SK-N-SH (cell line): ENCODE data around the gene AGBL4. TPM values are rescaled to one million over a fixed set of nuclear protein-coding genes. Genes with fewer than 3 reads are reported as not detected.

Experiments used
- CTCF ChIA-PET: fragments of 300-600, 350-600 bp; formaldehyde crosslinking; extraction: SDS; loops from one replicate; lab custom pipeline; 2021; lab: Yijun Ruan, JAX
- POLR2A ChIA-PET: fragments of 350-600 bp; sonication (Branson Sonifier 250); formaldehyde crosslinking; extraction: SDS; loops from one replicate; lab custom pipeline; 2020; ENCODE audit warnings: antibody characterized with exemption, inconsistent platforms; lab: Yijun Ruan, JAX
- DNase-seq: peaks from one replicate; pipeline ENCODE4 v3.0.0; 2012
- H2AFZ ChIP-seq: fragments of 200-600 bp; sonication (generic); 2 replicates; pipeline ENCODE4 v1.8.1; 2016; ENCODE audit warnings: antibody characterized with exemption, mild to moderate bottlenecking, low read depth
- H3F3A ChIP-seq: fragments of 200-600 bp; sonication (generic); replicated peaks from 2 replicates; pipeline ENCODE3; 2016; ENCODE audit warnings: antibody characterized with exemption, mild to moderate bottlenecking; ENCODE audit not compliant: insufficient read depth
- H3K27ac ChIP-seq, 2 experiments: fragments of 200-500 bp in 1 of 2; fragments of 200-600 bp in 1 of 2; sonication (Bioruptor generic) in 1 of 2; sonication (generic), shearing (Covaris generic) in 1 of 2; 2 replicates each; pipeline versions ENCODE4 v1.5.1 to v1.6.1; 2014 to 2016; ENCODE audit warnings: low read depth in 2 of 2, inconsistent platforms in 1 of 2, low read length in 1 of 2, mild to moderate bottlenecking in 1 of 2, mixed read lengths in 1 of 2
- H3K27me3 ChIP-seq: fragments of 200-600 bp; sonication (generic), shearing (Covaris generic); 2 replicates; pipeline ENCODE4 v1.6.1; 2016; ENCODE audit warnings: mixed run types; ENCODE audit not compliant: insufficient read depth
- H3K36me3 ChIP-seq, 2 experiments: fragments of 200-500 bp in 1 of 2; fragments of 200-600 bp in 1 of 2; sonication (Bioruptor generic) in 1 of 2; sonication (generic) in 1 of 2; replicated peaks in 1 of 2; 2 replicates each; pipeline versions ENCODE3 to v1.5.1; 2014 to 2016; ENCODE audit warnings: low read length in 1 of 2, mild to moderate bottlenecking in 1 of 2; ENCODE audit not compliant: insufficient read depth in 2 of 2, control insufficient read depth in 1 of 2
- H3K4me1 ChIP-seq, 2 experiments: fragments of 200-500 bp in 1 of 2; fragments of 200-600 bp in 1 of 2; sonication (Bioruptor generic) in 1 of 2; sonication (generic), shearing (Covaris generic) in 1 of 2; 2 replicates each; pipeline versions ENCODE4 v1.5.1 to v1.6.1; 2014 to 2016; ENCODE audit warnings: low read depth in 1 of 2, low read length in 1 of 2, mixed run types in 1 of 2; ENCODE audit not compliant: insufficient read depth in 2 of 2, control insufficient read depth in 1 of 2
- H3K4me2 ChIP-seq: fragments of 200-600 bp; sonication (generic), shearing (Covaris generic); 2 replicates; pipeline ENCODE4 v1.6.1; 2017; ENCODE audit warnings: mixed run types
- H3K4me3 ChIP-seq, 2 experiments: fragments of 200-500 bp in 1 of 2; fragments of 200-600 bp in 1 of 2; sonication (Bioruptor generic) in 1 of 2; sonication (generic), shearing (Covaris generic) in 1 of 2; 2 replicates each; pipeline versions ENCODE4 v1.5.1 to v1.8.1; 2014 to 2016; ENCODE audit warnings: low read depth in 2 of 2, inconsistent platforms in 1 of 2, low read length in 1 of 2, mild to moderate bottlenecking in 1 of 2, mixed read lengths in 1 of 2, moderate library complexity in 1 of 2
- H3K79me2 ChIP-seq: fragments of 200-600 bp; sonication (generic); 2 replicates; pipeline ENCODE4 v1.8.1; 2017; ENCODE audit warnings: mild to moderate bottlenecking; ENCODE audit not compliant: insufficient read depth
- H3K9ac ChIP-seq: fragments of 200-600 bp; sonication (generic); 2 replicates; pipeline ENCODE4 v1.6.1; 2017; ENCODE audit warnings: mixed run types
- H3K9me2 ChIP-seq: fragments of 200-600 bp; sonication (generic); 2 replicates; pipeline ENCODE4 v1.6.1; 2017; ENCODE audit warnings: mixed run types
- H3K9me3 ChIP-seq: fragments of 200-600 bp; sonication (generic); 2 replicates; pipeline ENCODE4 v1.6.1; 2017; ENCODE audit warnings: mixed run types, mild to moderate bottlenecking, moderate library complexity
- H4K20me1 ChIP-seq: fragments of 200-600 bp; sonication (generic); 2 replicates; pipeline ENCODE4 v1.6.1; 2017; ENCODE audit warnings: mild to moderate bottlenecking, mixed run types; ENCODE audit not compliant: insufficient read depth
- CHD2 ChIP-seq: fragments of 150-350 bp; IDR thresholded peaks from 2 replicates; pipeline ENCODE4 v1.6.1; 2018; ENCODE audit warnings: low read length; ENCODE audit not compliant: partially characterized antibody
- CTCF ChIP-seq: fragments of 200-600 bp; sonication (generic); IDR thresholded peaks from 2 replicates; pipeline ENCODE4 v1.6.1; 2017; ENCODE audit warnings: antibody characterized with exemption, mild to moderate bottlenecking, moderate library complexity
- ELF1 ChIP-seq: IDR thresholded peaks from 2 replicates; pipeline ENCODE4 v1.4.0; 2012
- EP300 ChIP-seq, 2 experiments: IDR thresholded peaks; 2 replicates each; pipeline versions ENCODE4 v1.4.0 to v1.6.1; 2012; ENCODE audit warnings: borderline replicate concordance in 1 of 2, low read depth in 1 of 2, low read length in 1 of 2
- EZH2phosphoT487 ChIP-seq: fragments of 200-600 bp; sonication (generic); IDR thresholded peaks from 2 replicates; pipeline ENCODE4 v1.6.1; 2017; ENCODE audit warnings: low read depth, mixed run types, mild to moderate bottlenecking, antibody characterized with exemption, moderate library complexity, borderline replicate concordance
- FOXJ3 ChIP-seq: sonication (generic); formaldehyde crosslinking; IDR thresholded peaks from 2 replicates; pipeline ENCODE4 v1.5.1; 2020; ENCODE audit warnings: mild to moderate bottlenecking, missing genetic modification reagents
- GABPA ChIP-seq: IDR thresholded peaks from 2 replicates; pipeline ENCODE4 v1.4.0; 2012; ENCODE audit warnings: low read depth, mild to moderate bottlenecking
- GATA2 ChIP-seq: sonication (generic); formaldehyde crosslinking; IDR thresholded peaks from 2 replicates; pipeline ENCODE4 v1.5.0; 2020; ENCODE audit warnings: mild to moderate bottlenecking, missing genetic modification reagents
- JUND ChIP-seq: IDR thresholded peaks from 2 replicates; pipeline ENCODE4 v1.4.0; 2012
- MEF2A ChIP-seq: IDR thresholded peaks from 2 replicates; pipeline ENCODE4 v1.4.0; 2012; ENCODE audit warnings: low read depth, borderline replicate concordance
- MXI1 ChIP-seq: IDR thresholded peaks from 2 replicates; pipeline ENCODE4 v1.6.1; 2012; ENCODE audit warnings: mild to moderate bottlenecking, low read depth, low read length, improper control_type of control experiment
- NFIC ChIP-seq: IDR thresholded peaks from 2 replicates; pipeline ENCODE4 v1.4.0; 2012; ENCODE audit warnings: borderline replicate concordance
- NRF1 ChIP-seq: IDR thresholded peaks from 2 replicates; pipeline ENCODE4 v1.6.1; 2012; ENCODE audit warnings: low read depth, mild to moderate bottlenecking, low read length
- POLR2AphosphoS5 ChIP-seq: IDR thresholded peaks from 2 replicates; pipeline ENCODE4 v1.6.1; 2012; ENCODE audit warnings: low read depth, low read length
- RAD21 ChIP-seq: IDR thresholded peaks from 2 replicates; pipeline ENCODE4 v1.6.1; 2012; ENCODE audit warnings: mild to moderate bottlenecking, low read length
- RCOR1 ChIP-seq: fragments of 150-350 bp; IDR thresholded peaks from 2 replicates; pipeline ENCODE4 v1.6.1; 2017; ENCODE audit warnings: antibody characterized with exemption, low read length
- RFX5 ChIP-seq: IDR thresholded peaks from 2 replicates; pipeline ENCODE4 v1.6.1; 2012; ENCODE audit warnings: mild to moderate bottlenecking, improper control_type of control experiment, low read length
- SIN3A ChIP-seq: IDR thresholded peaks from 2 replicates; pipeline ENCODE4 v1.6.1; 2012; ENCODE audit warnings: low read depth, mild to moderate bottlenecking, low read length, moderate library complexity, borderline replicate concordance
- SMC3 ChIP-seq: IDR thresholded peaks from 2 replicates; pipeline ENCODE4 v1.6.1; 2012; ENCODE audit warnings: low read depth, low read length, improper control_type of control experiment
- TCF12 ChIP-seq: IDR thresholded peaks from 2 replicates; pipeline ENCODE4 v1.4.0; 2012
- TEAD4 ChIP-seq: IDR thresholded peaks from 2 replicates; pipeline ENCODE4 v1.4.0; 2012; ENCODE audit warnings: mild to moderate bottlenecking, borderline replicate concordance; ENCODE audit not compliant: insufficient read depth
- USF2 ChIP-seq: fragments of 150-350 bp; IDR thresholded peaks from 2 replicates; pipeline ENCODE4 v1.6.1; 2017; ENCODE audit warnings: antibody characterized with exemption, low read length, low read depth, borderline replicate concordance
- YY1 ChIP-seq: IDR thresholded peaks from 2 replicates; pipeline ENCODE4 v1.4.0; 2012; ENCODE audit warnings: low read depth, mild to moderate bottlenecking
- ZBTB33 ChIP-seq: IDR thresholded peaks from 2 replicates; pipeline ENCODE4 v1.4.0; 2012; ENCODE audit warnings: low read depth, borderline replicate concordance
- polyA plus RNA-seq, 3 experiments: library from polyadenylated mRNA; depleted of rRNA; stranded (reverse); fragments of >200 nt; gene quantifications; 2 replicates each; pipeline ENCODE4 v1.2.3, GENCODE V29; 2012
- TF ChIP-seq, protein P1 (sequence below): IDR thresholded peaks from 2 replicates; pipeline ENCODE4 v1.4.0; 2012; ENCODE audit warnings: low read depth
- TF ChIP-seq, protein P2 (sequence below): IDR thresholded peaks from 2 replicates; pipeline ENCODE4; 2012
- TF ChIP-seq, protein P3 (sequence below): fragments of 150-350 bp; IDR thresholded peaks from 2 replicates; pipeline ENCODE4 v1.6.1; 2016; ENCODE audit warnings: mild to moderate bottlenecking, low read depth, low read length
- TF ChIP-seq, protein P4 (sequence below): IDR thresholded peaks from 2 replicates; pipeline ENCODE4 v1.4.0; 2012; ENCODE audit warnings: low read depth, borderline replicate concordance

AGBL4 gene
- polyA plus RNA-seq, 1 of the 3 experiments (the other 2 are of a cell fraction) = 0.07 TPM

- Histone ChIP-seq H3K79me2 (no peaks in the 10 kb centered on the region), H3K4me1 (peaks cover 0 to 16% of the 10 kb centered on the region in 2 experiments; a peak in 2 of 4 replicates), H3K4me2 (no peak overlapping the region; the same call in 1 of the 2 replicates), H3K4me3 (no peak overlapping the region), H3K9me3 (no peaks in the 10 kb centered on the region), H4K20me1 (no peaks in the 10 kb centered on the region), H3K27ac (peak overlapping the region; percentile 22 to 83; a peak in 3 of 4 replicates), H3K36me3 (no peaks in the 10 kb centered on the region), H3K9me2 (no peaks in the 10 kb centered on the region), H3K27me3 (no peaks in the 10 kb centered on the region), H3F3A (peaks cover 23% of the 10 kb centered on the region), H3K9ac (no peak overlapping the region), H2AFZ (peak overlapping the region; percentile 44; the same call in 1 of the 2 replicates)
- ChIA-PET CTCF (interaction anchor here (1.0 to 1.8 kb wide), 2 partner anchors 18 to 175 kb away, joined by 3 to 6 read pairs; no protein-coding TSS in a partner anchor), POLR2A (no interaction called here)
- DNase-seq = no peak
- TF ChIP-seq TCF12 = peak; percentile 88
- peak in 1 of 2 experiments; percentile 83; a peak in 1 of 4 replicates for TF ChIP-seq EP300 (IDR thresholded peaks at IDR 0.05; ENCODE audit: borderline replicate concordance in 1 of 2, low read depth in 1 of 2, low read length in 1 of 2)
- no peak for TF ChIP-seq RAD21
- peak; percentile 55; the same call in 1 of the 2 replicates for TF ChIP-seq POLR2AphosphoS5
- no peak for TF ChIP-seq NRF1
- TF ChIP-seq, protein P1, sequence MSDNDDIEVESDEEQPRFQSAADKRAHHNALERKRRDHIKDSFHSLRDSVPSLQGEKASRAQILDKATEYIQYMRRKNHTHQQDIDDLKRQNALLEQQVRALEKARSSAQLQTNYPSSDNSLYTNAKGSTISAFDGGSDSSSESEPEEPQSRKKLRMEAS = no peak; the same call in 1 of the 2 replicates
- no peak for TF ChIP-seq CHD2
- TF ChIP-seq RFX5 = no peak
- TF ChIP-seq FOXJ3 (CRISPR knock-in tag) = no peak
- TF ChIP-seq TEAD4 = peak; percentile 80
- TF ChIP-seq, protein P2, sequence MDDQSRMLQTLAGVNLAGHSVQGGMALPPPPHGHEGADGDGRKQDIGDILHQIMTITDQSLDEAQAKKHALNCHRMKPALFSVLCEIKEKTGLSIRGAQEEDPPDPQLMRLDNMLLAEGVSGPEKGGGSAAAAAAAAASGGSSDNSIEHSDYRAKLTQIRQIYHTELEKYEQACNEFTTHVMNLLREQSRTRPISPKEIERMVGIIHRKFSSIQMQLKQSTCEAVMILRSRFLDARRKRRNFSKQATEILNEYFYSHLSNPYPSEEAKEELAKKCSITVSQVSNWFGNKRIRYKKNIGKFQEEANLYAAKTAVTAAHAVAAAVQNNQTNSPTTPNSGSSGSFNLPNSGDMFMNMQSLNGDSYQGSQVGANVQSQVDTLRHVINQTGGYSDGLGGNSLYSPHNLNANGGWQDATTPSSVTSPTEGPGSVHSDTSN = peak; percentile 83
- TF ChIP-seq SIN3A = no peak
- TF ChIP-seq EZH2phosphoT487 = no peak
- TF ChIP-seq SMC3 = no peak
- no peak for TF ChIP-seq GATA2 (CRISPR knock-in tag)
- peak; percentile 97 for TF ChIP-seq JUND
- TF ChIP-seq ELF1 = peak; percentile 34; the same call in 1 of the 2 replicates
- no peak for TF ChIP-seq MXI1
- TF ChIP-seq GABPA = no peak
- peak; percentile 65; the same call in 1 of the 2 replicates for TF ChIP-seq MEF2A
- peak; percentile 99 for TF ChIP-seq NFIC
- TF ChIP-seq, protein P3, sequence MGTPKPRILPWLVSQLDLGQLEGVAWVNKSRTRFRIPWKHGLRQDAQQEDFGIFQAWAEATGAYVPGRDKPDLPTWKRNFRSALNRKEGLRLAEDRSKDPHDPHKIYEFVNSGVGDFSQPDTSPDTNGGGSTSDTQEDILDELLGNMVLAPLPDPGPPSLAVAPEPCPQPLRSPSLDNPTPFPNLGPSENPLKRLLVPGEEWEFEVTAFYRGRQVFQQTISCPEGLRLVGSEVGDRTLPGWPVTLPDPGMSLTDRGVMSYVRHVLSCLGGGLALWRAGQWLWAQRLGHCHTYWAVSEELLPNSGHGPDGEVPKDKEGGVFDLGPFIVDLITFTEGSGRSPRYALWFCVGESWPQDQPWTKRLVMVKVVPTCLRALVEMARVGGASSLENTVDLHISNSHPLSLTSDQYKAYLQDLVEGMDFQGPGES = no peak
- TF ChIP-seq ZBTB33 = peak; percentile 65; the same call in 1 of the 2 replicates
- no peak for TF ChIP-seq RCOR1
- TF ChIP-seq, protein P4, sequence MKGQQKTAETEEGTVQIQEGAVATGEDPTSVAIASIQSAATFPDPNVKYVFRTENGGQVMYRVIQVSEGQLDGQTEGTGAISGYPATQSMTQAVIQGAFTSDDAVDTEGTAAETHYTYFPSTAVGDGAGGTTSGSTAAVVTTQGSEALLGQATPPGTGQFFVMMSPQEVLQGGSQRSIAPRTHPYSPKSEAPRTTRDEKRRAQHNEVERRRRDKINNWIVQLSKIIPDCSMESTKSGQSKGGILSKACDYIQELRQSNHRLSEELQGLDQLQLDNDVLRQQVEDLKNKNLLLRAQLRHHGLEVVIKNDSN = no peak
- TF ChIP-seq YY1 = peak; percentile 67; the same call in 1 of the 2 replicates
- no peak for TF ChIP-seq USF2
- no peak for TF ChIP-seq CTCF
These were observed 1170.7 kb downstream of the AGBL4 start for GRCh38 chr1:48853006-48853405.
